Kidney (tissue), 14 donors: ENCODE measurements around the gene MINDY4. TPM values are rescaled to one million over a fixed set of nuclear protein-coding genes. Genes with fewer than 3 reads are reported as not detected.

Experiments
- DNase-seq, 5 donors: peaks; one replicate each; pipeline ENCODE4 v3.0.0-alpha.2; 2013 to 2020
- FAIRE-seq: peaks from 2 replicates; lab custom pipeline; 2012; peaks lifted over from hg19 to GRCh38; lab: Jason Lieb, UNC
- H3K27ac ChIP-seq, 2 donors: one replicate each; pipeline ENCODE4 v1.7.0; 2013; ENCODE audit warnings: low read depth in 2 of 2, low read length in 2 of 2, inconsistent platforms in 1 of 2
- H3K27me3 ChIP-seq: one replicate; pipeline ENCODE4 v1.7.1; 2013; ENCODE audit warnings: low read length, inconsistent platforms; ENCODE audit not compliant: control insufficient read depth, insufficient read depth
- H3K36me3 ChIP-seq, 3 donors: one replicate each; pipeline versions ENCODE4 v1.7.0 to v1.7.1; 2013; ENCODE audit warnings: low read length in 3 of 3, control low read depth in 1 of 3, inconsistent platforms in 1 of 3; ENCODE audit not compliant: insufficient read depth in 3 of 3, control insufficient read depth in 2 of 3
- H3K4me1 ChIP-seq, 3 donors: one replicate each; pipeline versions ENCODE4 v1.7.0 to v1.7.1; 2013; ENCODE audit warnings: low read length in 3 of 3, inconsistent platforms in 1 of 3, low read depth in 1 of 3; ENCODE audit not compliant: control insufficient read depth in 2 of 3, insufficient read depth in 2 of 3
- H3K4me3 ChIP-seq, 3 donors: one replicate each; pipeline versions ENCODE4 v1.7.0 to v1.8.1; 2013; ENCODE audit warnings: low read length in 3 of 3, control low read depth in 1 of 3, inconsistent platforms in 1 of 3
- H3K9ac ChIP-seq, 3 donors: one replicate each; pipeline versions ENCODE4 v1.7.0 to v1.7.1; 2013; ENCODE audit warnings: low read length in 3 of 3, control low read depth in 1 of 3, inconsistent platforms in 1 of 3
- H3K9me3 ChIP-seq, 3 donors: one replicate each; pipeline versions ENCODE4 v1.7.0 to v1.7.1; 2013; ENCODE audit warnings: low read length in 3 of 3, control low read depth in 1 of 3, inconsistent platforms in 1 of 3; ENCODE audit not compliant: control insufficient read depth in 2 of 3, insufficient read depth in 1 of 3
- intact Hi-C: fragments of 100-400 bp; cut with DNase I; formaldehyde crosslinking; loops from one replicate; pipeline ENCODE4 v1.11.1; 2022
- polyA plus RNA-seq: library from polyadenylated mRNA; stranded (reverse); fragments of 350-450 nt; fragmentation: Illumina TruSeq; extraction: RNeasy Lipid Tissue Mini Kit (QIAGEN cat#74804); gene quantifications from one replicate; pipeline ENCODE4 v1.2.3, GENCODE V29; 2014; ENCODE audit warnings: low read depth, low replicate concordance; ENCODE audit not compliant: insufficient read depth
- total RNA-seq: library from RNA; stranded (reverse); fragmentation: NEBNext Ultra II Directional; extraction: Animal tissue kit (Norgen Biotek cat#: 25700); gene quantifications from one replicate; pipeline ENCODE4 v1.2.1, GENCODE V29; 2021
- TF ChIP-seq, protein P1 (sequence below): IDR thresholded peaks from 3 replicates; pipeline ENCODE4 v1.5.1; 2012; ENCODE audit warnings: mild to moderate bottlenecking, moderate library complexity, borderline replicate concordance; ENCODE audit not compliant: insufficient read depth; ENCODE audit errors: extremely low read depth
- donor health status: control.
- donor health status: control.
- donor health status: control.
- donor health status: control.
- donor health status: control.
- donor health status: DM: yes; HTN: yes; CAD: no.
- donor health status: Normal renal cell carcinoma (clear cell type).

MINDY4 gene
- total and polyA plus RNA-seq, 2 donors from 2014 or later, result 5.3 to 15.3 TPM

DNA sequence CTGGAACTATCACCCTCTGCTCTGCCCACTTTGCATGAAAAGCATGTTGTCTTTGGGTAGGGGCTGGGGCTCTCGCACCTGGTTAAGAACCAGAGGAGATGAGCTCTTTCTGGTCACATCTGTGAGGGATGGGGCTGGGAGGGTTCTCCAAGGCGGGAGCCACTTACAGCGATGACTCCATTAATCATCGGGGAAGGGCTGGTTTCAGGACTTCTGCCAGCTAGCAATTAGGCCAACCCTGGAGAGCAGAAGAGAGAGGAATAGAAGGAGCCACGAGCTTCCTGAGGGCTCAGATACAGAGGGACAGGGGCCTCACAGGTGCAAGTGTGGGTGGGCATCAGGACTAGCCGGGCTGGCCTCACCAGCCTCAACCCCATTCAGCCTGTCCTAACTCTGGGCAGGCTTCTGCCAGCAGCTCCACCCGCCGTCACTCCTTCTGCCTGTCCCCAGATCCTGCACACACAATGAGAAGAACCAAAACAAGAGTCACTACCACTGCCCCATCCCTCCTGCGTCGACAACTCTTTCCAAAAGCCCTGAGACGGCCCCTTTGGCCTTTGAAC is 148.9 kb downstream of the MINDY4 start:
- peaks cover 0 to 9% (median 4%) of the 10 kb centered on the region in 3 donors for H3K4me1 ChIP-seq
- FAIRE-seq, result no peak
- no peaks in the 10 kb centered on the region for H3K27me3 ChIP-seq
- H3K36me3 ChIP-seq, result peaks cover 0 to 29% (median 13%) of the 10 kb centered on the region in 3 donors
- peak overlapping the region in 1 of 2 donors; percentile 6 for H3K27ac ChIP-seq
- TF ChIP-seq, protein P1, sequence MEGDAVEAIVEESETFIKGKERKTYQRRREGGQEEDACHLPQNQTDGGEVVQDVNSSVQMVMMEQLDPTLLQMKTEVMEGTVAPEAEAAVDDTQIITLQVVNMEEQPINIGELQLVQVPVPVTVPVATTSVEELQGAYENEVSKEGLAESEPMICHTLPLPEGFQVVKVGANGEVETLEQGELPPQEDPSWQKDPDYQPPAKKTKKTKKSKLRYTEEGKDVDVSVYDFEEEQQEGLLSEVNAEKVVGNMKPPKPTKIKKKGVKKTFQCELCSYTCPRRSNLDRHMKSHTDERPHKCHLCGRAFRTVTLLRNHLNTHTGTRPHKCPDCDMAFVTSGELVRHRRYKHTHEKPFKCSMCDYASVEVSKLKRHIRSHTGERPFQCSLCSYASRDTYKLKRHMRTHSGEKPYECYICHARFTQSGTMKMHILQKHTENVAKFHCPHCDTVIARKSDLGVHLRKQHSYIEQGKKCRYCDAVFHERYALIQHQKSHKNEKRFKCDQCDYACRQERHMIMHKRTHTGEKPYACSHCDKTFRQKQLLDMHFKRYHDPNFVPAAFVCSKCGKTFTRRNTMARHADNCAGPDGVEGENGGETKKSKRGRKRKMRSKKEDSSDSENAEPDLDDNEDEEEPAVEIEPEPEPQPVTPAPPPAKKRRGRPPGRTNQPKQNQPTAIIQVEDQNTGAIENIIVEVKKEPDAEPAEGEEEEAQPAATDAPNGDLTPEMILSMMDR, result no peak
- no peaks in the 10 kb centered on the region for H3K9me3 ChIP-seq
- no peak overlapping the region for H3K9ac ChIP-seq
- intact Hi-C loops, result no loop called here
- H3K4me3 ChIP-seq, result no peak overlapping the region
- DNase-seq, result peak in 2 of 5 donors; percentile 28 to 30

DNA sequence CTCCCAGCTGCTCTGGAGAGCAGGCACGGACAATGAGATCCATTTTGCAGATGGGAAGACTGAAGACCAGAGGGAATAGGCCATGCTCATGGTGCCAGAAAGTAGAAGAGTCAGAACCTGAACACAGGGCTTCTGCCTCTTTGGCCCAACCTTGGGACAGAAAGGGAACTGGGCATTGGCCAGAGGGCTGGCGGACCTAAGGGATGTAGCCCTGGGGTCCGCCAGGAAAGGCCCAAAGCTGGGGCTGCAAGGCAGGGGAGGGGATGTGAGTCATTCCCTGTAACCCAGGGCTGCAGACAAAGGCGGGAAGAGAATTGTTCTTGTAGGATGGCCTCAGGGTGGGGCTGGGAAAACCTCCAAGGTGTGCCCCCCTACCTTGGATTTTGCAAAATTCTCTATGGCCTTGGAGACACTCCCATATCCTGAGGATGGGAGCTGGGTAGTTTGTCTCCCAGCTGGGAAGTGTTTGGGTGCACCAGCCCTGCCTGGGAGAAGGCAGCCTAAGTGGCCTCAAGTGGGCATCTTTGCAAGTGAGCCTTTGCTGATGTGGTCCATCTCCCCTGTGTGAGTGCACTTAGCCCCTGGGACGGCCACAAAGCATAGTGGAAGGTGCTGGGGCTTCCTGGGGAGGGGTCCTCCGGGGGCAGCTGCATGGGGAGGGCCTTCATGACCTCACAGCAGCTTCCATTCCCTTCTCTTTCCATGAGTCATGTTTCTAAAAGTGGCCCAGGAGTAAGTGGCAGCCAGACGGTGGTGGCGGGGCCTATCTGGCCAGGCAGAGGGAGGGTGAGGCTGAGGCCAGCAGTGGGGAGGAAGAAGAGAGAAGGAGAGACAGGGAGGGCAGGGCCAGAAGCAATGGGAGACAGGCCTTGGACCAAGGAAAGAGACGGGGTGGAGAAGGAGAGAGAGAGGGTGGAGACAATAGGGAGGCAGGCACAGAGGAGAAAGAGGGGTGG is 149.6 kb downstream of the MINDY4 start:
- Histone ChIP-seq H3K4me3 (no peak overlapping the region), H3K4me1 (peaks cover 0 to 9% (median 4%) of the 10 kb centered on the region in 3 donors), H3K27ac (peak overlapping the region in 1 of 2 donors; percentile 57), H3K36me3 (peaks cover 0 to 37% (median 17%) of the 10 kb centered on the region in 3 donors), H3K9ac (no peak overlapping the region), H3K27me3 (no peaks in the 10 kb centered on the region), H3K9me3 (no peaks in the 10 kb centered on the region)
- intact Hi-C loops, result no loop called here
- DNase-seq (peak in 2 of 5 donors; percentile 27 to 67), FAIRE-seq (no peak)
- TF ChIP-seq, protein P1, result no peak

DNA sequence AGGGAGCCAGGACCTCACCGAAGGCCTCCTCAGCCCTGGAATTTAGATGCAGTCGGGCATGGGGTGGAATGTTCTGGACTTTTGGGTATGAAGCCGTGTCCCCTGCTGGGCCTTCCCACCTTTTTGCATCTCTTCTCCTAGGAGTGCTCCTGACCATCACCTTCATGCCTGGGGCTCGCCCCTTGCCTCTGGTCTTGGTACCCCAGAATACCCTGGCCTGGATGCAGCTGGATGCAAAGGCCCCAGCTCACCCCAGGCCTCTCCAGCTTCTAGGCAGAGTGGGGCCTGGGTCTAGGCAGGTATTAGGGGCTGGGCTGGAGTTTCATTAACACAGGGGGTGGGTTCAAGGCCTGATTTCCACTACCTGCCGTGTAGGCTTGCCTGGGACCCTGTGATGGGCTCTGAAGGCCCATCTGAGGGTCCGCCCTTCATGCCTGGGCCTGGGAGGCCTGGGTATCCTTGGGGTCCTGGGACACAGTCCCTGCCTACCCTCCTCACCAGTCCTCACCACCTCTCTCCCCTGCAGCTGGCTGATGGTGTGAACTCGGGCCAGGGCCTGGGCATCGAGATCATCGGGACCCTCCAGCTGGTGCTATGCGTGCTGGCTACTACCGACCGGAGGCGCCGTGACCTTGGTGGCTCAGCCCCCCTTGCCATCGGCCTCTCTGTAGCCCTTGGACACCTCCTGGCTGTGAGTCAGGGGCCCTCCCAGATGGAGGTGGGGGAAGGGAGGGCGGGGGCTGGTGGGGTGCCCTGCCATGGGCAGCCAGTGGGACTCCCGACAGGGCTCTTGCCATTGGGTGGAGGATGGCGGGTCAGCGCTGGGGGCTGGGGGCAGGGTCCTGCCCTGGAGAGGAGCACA is 150.6 kb downstream of the MINDY4 start:
- peaks cover 0 to 2% (median 0%) of the 10 kb centered on the region in 3 donors for H3K9me3 ChIP-seq
- intact Hi-C loops, result no loop called here
- peak overlapping the region; percentile 20 to 57 for H3K27ac ChIP-seq
- TF ChIP-seq, protein P1, result no peak
- peaks cover 0 to 9% (median 4%) of the 10 kb centered on the region in 3 donors for H3K4me1 ChIP-seq
- H3K27me3 ChIP-seq, result no peaks in the 10 kb centered on the region
- no peak overlapping the region for H3K9ac ChIP-seq
- no peak for FAIRE-seq
- H3K4me3 ChIP-seq, result no peak overlapping the region
- DNase-seq, result peak in 2 of 5 donors; percentile 40 to 66
- H3K36me3 ChIP-seq, result peaks cover 0 to 42% (median 17%) of the 10 kb centered on the region in 3 donors
